GM06990 (cell line): Measurements from ENCODE around the gene CFAP52.
"Not testable (repeated sequence)": the region's sequence is repeated elsewhere in the genome, so short reads cannot be mapped to it uniquely, and the experiment has no call there.

Experiments used
- DNase-seq: peaks from one replicate; pipeline ENCODE4 v3.0.0-alpha.2; 2011; ENCODE audit not compliant: insufficient read length; ENCODE audit errors: extremely low read depth
- H3K27me3 ChIP-seq: replicated peaks from 2 replicates; pipeline ENCODE4 v1.6.0; 2011; ENCODE audit warnings: low read length; ENCODE audit not compliant: control insufficient read depth, insufficient read depth
- H3K36me3 ChIP-seq: 2 replicates; pipeline ENCODE4 v1.5.1; 2011; ENCODE audit warnings: low read length; ENCODE audit not compliant: control insufficient read depth, insufficient read depth
- H3K4me3 ChIP-seq: replicated peaks from 2 replicates; pipeline ENCODE4 v1.5.1; 2011; ENCODE audit warnings: low read depth, mild to moderate bottlenecking, control low read depth, low read length
- CTCF ChIP-seq: IDR thresholded peaks from 2 replicates; pipeline ENCODE4 v1.5.1; 2011; ENCODE audit warnings: low read length, control low read depth, mild to moderate bottlenecking, inconsistent platforms; ENCODE audit not compliant: insufficient read depth, poor library complexity, severe bottlenecking

CFAP52 gene

GRCh38 chr17:9549215-9549614, 27.2 kb upstream of the CFAP52 start:
- Histone ChIP-seq H3K27me3 (no peaks in the 10 kb centered on the region), H3K4me3 (no peak overlapping the region), H3K36me3 (no peaks in the 10 kb centered on the region; the same call in 1 of the 2 replicates)
- TF ChIP-seq CTCF, result no peak
- no peak for DNase-seq

- no peaks in the 10 kb centered on the region; the same call in none of the 2 replicates for H3K36me3 ChIP-seq
- H3K4me3 ChIP-seq, result no peak overlapping the region
- H3K27me3 ChIP-seq, result no peaks in the 10 kb centered on the region
- DNase-seq, result no peak
- TF ChIP-seq CTCF, result no peak
Measured at GRCh38 chr17:9553181-9553580, 23.3 kb upstream of the CFAP52 start.

- H3K4me3 ChIP-seq, result no peak overlapping the region
- H3K27me3 ChIP-seq, result no peaks in the 10 kb centered on the region
- H3K36me3 ChIP-seq, result no peaks in the 10 kb centered on the region; the same call in none of the 2 replicates
- no peak for DNase-seq
- no peak for TF ChIP-seq CTCF
Measured at GRCh38 chr17:9553596-9553995, 22.8 kb upstream of the CFAP52 start.

- not testable (repeated sequence) for H3K36me3 ChIP-seq, H3K27me3 ChIP-seq, DNase-seq, H3K4me3 ChIP-seq
- TF ChIP-seq CTCF, result peak; percentile 49
Measured at GRCh38 chr17:9554715-9555114, 21.7 kb upstream of the CFAP52 start.

DNA sequence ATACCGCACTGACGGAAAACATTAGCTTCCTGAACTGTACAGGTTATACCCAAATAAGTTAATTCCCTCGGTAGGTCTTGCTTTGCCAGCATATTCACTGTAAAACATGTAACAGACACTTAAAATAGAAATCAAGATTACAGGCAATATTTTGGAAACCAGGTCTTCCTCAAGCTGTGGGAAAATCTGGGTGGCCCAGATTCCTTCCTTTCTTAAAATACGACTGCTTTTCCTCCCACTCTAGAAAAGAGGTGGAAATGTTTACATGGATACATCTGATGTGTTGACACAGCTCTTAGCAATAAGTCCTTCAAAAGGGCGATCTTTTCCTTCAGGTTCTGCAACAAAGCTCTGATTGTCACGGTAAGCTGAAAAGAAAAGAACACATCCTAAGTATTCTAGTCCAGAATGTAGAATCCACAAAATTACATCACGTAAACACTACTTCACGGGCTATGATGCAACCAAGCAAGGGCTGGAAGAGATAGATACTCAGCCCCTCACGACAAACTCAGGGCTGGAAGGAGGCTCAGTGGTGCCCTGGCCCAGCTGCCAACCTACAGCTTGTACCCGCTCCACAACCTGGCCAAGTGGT, 19.2 kb upstream of the CFAP52 start:
- H3K36me3 ChIP-seq, result no peaks in the 10 kb centered on the region; the same call in none of the 2 replicates
- no peak for TF ChIP-seq CTCF
- DNase-seq, result no peak
- no peaks in the 10 kb centered on the region for H3K27me3 ChIP-seq
- no peak overlapping the region for H3K4me3 ChIP-seq

- H3K4me3 ChIP-seq, result no peak overlapping the region
- H3K27me3 ChIP-seq, result no peaks in the 10 kb centered on the region
- no peak for DNase-seq
- TF ChIP-seq CTCF, result no peak
- no peaks in the 10 kb centered on the region; the same call in none of the 2 replicates for H3K36me3 ChIP-seq
Measured at GRCh38 chr17:9557857-9558256, 18.6 kb upstream of the CFAP52 start.
